LNCAP (cell line): ENCODE results near the gene CTSZ.
A peak's percentile ranks its signal among the peaks of the same experiment; 100 is the strongest.

Experiments used
- TF ChIP-seq, protein P1 (sequence below): fragments of 450-650 bp; IDR thresholded peaks from 2 replicates; pipeline ENCODE4 v1.5.1; 2017; ENCODE audit warnings: mild to moderate bottlenecking

CTSZ gene

DNA sequence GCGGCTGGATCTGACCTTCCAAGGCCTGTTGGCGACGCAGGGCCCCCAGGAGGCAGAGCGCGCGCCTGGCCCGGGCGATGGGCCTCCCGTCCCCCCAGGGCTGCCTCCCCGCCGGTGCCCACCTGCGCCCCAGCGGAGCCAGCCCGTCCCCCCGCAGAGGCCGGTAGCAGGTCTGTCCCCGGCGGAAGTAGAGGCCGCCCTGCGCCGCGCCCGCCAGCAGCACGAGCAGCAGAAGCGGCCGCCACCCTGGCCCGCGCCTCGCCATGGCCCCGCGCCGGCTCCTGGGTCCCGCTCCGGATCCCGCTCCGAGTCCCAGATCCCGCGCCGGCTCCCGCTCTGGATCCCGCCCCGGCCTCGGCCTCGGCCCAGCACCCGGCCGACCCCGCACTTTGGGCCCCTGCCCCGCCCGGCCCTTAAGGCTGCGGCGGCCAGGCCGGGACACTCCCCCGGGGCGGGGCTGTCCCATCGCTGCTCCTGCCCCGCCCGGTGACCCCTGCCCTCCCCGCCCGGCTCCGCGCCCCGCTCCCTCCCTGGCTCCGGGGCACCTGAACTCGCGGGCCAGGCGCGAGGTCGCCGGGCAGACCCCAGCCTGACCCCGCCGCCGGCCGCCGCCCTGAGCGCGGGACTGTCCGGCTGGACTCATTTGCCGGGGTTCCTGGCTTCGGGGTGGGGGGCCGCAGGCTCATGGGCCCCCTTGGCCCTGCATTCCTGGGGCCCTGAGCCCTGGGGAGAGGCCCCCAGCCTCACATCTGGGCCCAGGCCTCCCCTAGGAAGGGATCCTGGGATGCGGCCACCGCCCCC, at the start of gene CTSZ:
Gene CTSZ (minus strand): TSS at position 391 of the 801 bp plus-strand sequence. CDS start 126 bp downstream, at position 265.
- TF ChIP-seq, protein P1, sequence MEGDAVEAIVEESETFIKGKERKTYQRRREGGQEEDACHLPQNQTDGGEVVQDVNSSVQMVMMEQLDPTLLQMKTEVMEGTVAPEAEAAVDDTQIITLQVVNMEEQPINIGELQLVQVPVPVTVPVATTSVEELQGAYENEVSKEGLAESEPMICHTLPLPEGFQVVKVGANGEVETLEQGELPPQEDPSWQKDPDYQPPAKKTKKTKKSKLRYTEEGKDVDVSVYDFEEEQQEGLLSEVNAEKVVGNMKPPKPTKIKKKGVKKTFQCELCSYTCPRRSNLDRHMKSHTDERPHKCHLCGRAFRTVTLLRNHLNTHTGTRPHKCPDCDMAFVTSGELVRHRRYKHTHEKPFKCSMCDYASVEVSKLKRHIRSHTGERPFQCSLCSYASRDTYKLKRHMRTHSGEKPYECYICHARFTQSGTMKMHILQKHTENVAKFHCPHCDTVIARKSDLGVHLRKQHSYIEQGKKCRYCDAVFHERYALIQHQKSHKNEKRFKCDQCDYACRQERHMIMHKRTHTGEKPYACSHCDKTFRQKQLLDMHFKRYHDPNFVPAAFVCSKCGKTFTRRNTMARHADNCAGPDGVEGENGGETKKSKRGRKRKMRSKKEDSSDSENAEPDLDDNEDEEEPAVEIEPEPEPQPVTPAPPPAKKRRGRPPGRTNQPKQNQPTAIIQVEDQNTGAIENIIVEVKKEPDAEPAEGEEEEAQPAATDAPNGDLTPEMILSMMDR: no peak

DNA sequence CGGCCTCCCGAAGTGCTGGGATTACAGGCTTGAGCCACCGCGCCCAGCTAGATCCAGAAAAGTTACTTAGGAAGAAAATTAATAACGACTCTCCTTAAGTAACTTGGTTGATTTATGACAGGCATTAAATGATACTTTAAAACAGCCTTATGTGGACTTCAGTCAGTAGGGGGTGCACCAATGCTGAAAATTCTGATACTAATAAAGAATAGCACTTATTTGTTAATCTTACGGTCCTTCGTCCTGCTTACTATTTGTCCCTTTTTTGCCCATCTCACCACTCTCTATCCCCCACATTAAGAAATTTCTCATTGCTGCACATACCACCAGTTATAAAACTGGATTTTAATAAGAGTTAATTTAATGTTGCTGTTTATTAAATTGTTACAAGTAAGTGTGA, 48.2 kb upstream of the CTSZ start:
- TF ChIP-seq, protein P1: peak; percentile 54

GRCh38 chr20:59051666-59052185, 44.7 kb upstream of the CTSZ start:
- TF ChIP-seq, protein P1: no peak

DNA sequence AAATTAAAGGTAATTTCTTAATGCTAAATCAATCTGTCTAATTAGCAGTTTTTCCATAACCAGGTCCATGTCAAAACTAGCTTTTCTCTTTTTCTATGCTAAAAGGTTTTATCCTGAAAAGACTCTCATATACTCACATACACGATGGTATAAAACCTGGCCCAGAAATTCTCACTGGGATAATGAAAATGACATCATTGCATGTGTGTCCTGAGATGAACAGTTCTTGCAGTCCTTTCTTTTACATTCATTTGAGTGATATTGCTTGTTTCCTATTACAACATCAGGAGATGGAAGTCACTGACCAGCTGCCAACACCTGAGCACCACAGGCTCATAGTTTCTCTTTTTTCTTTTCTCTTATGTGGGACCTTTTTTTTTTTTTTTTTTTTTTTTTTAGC, 43.4 kb upstream of the CTSZ start:
- TF ChIP-seq, protein P1: no peak

- TF ChIP-seq, protein P1: no peak
Measured at GRCh38 chr20:59048681-59049030, 41.6 kb upstream of the CTSZ start.

DNA sequence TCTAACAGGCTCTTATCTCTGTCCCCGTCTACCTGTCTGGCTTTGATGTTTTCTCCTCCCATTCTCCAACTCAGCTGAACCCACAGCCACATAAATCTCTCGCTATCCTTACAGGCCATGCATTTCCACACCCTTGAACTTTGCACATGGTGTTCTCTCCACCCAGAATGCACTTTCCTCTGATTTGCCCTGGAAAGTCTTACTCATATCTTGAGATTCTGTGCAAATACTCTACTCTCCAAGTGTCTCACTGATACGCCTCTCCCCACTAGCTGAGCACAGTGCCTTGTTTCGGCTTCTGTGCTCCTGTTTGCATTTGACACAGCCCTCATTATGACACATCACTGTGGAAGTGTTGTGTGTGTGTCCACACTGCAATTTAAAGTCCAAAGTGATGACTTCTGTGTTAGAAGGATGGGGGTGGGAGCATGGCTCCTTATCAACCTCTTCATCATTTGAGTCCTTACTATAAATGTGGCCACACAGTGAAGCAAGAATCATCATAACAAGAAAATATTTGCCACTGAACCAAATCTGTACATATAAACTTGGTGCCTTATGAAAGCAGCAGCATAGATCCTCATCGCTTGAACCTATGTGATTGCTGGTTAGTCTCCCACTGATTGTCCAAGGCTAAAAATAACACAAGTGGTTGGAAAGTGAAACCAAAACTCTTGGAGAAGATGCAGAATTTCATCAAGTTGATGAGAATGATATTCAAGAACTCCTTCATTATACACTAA, 41.1 kb upstream of the CTSZ start:
- TF ChIP-seq, protein P1: no peak

DNA sequence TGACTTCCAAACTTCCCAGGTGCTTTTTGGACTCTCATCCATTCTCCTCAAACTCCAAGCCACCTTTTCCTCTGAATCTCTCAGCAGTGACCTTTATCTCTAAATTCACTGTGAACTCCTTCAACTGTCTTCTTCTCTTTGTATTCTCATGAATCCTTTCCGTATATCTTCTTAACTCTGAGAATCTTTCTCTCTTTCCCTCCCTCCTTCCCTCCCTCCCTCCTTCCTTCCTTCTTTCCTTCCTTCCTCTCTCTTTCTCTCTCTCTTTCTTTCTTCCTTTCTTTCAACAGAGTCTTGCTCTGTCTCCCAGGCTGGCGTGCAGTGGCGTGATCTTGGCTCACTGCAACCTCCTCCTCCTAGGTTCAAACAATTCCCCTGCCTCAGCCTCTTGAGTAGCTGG, 39.8 kb upstream of the CTSZ start:
- TF ChIP-seq, protein P1: no peak
